Erythroblast (primary cell): ENCODE results near the gene NXPH4.

ENCODE experiments used
- GATA1 ChIP-seq: IDR thresholded peaks from 2 replicates; pipeline ENCODE4 v1.6.1; 2011; ENCODE audit warnings: low read depth, mild to moderate bottlenecking, control low read depth, low read length, moderate library complexity
- POLR2A ChIP-seq: IDR thresholded peaks from 2 replicates; pipeline ENCODE4 v1.6.1; 2011; ENCODE audit warnings: mild to moderate bottlenecking, low read length

DNA sequence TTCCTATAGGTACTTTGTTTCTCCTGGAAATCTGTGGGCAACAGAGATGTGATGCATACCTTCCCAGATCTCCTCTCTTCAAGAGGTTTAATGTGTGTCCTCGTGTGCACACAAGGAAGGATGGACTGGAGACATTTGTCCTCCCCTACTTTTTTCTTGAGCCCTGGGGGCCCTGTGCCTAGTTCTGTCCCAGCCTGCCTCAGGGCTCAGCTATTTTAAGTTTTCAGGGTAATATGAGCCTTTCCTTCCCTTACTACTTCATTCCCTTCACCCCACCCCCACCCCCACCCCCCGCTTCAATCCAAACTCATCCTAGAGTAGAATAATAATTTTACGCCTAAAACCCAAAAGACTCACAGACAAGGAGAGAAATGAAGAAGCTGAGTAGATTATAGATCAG, 33.9 kb downstream of the NXPH4 start:
- no peak for TF ChIP-seq POLR2A
- TF ChIP-seq GATA1: no peak
